Right lobe of liver (tissue), 4 donors: ENCODE data around the gene OR6C65.

ENCODE experiments used
- CTCF ChIP-seq, 4 donors: fragments of 200-600 bp in 3 of 4; fragments of 450-650 bp in 1 of 4; IDR thresholded peaks; one replicate each; pipeline versions ENCODE4 v1.5.1 to v1.8.0; 2016 to 2022; ENCODE audit warnings: antibody characterized with exemption in 4 of 4, mild to moderate bottlenecking in 2 of 4
- POLR2A ChIP-seq: fragments of 450-650 bp; IDR thresholded peaks from one replicate; pipeline ENCODE4 v1.6.1; 2017; ENCODE audit warnings: antibody characterized with exemption, mild to moderate bottlenecking
- donor health status: DM: no; HTN: no; CAD: no.
- donor health status: DM: no; HTN: no; CAD: no.
- donor health status: DM: no; HTN: yes; CAD: no.

GRCh38 chr12:55385891-55386290 is 14.4 kb upstream of the OR6C65 start:
- TF ChIP-seq CTCF (IDR thresholded peaks at IDR 0.05) (no peak), POLR2A (no peak)
